Esophagus muscularis mucosa (tissue), 3 donors: Measurements from ENCODE around the gene SLC25A22.

Source experiments
- CTCF ChIP-seq, 3 experiments: fragments of 200-600 bp in 2 of 3; fragments of 450-650 bp in 1 of 3; sonication (generic) in 2 of 3; IDR thresholded peaks; one replicate each; pipeline ENCODE4 v1.5.1; 2017 to 2019; ENCODE audit warnings: antibody characterized with exemption in 3 of 3, mild to moderate bottlenecking in 2 of 3, moderate library complexity in 1 of 3
- EP300 ChIP-seq: sonication (generic); formaldehyde crosslinking; IDR thresholded peaks from one replicate; pipeline ENCODE4 v1.6.1; 2017; ENCODE audit warnings: antibody characterized with exemption

GRCh38 chr11:771617-772204 is 26.4 kb downstream of the SLC25A22 start:
- TF ChIP-seq EP300 (no peak), CTCF (IDR thresholded peaks at IDR 0.05) (no peak)
